Omental fat pad (tissue), 4 donors: ENCODE measurements around the gene CSRP1. TPM values are rescaled to one million over a fixed set of nuclear protein-coding genes. Genes with fewer than 3 reads are reported as not detected.
A peak's percentile ranks its signal among the peaks of the same experiment; 100 is the strongest.

Experiments used
- ATAC-seq: fragments of 150-250 bp; one replicate; pipeline ENCODE4 v1.9.1; 2016; ENCODE audit warnings: mild to moderate bottlenecking, moderate library complexity; ENCODE audit not compliant: low FRiP score
- DNase-seq: peaks from one replicate; pipeline ENCODE4 v3.0.0-alpha.2; 2019; ENCODE audit warnings: low spot score
- CTCF ChIP-seq, 3 donors: fragments of 450-650 bp; IDR thresholded peaks; one replicate each; pipeline ENCODE4 v1.5.1; 2016 to 2017; ENCODE audit warnings: antibody characterized with exemption in 3 of 3, mild to moderate bottlenecking in 3 of 3, moderate library complexity in 2 of 3
- total RNA-seq, 4 donors: library from RNA; depleted of rRNA; stranded (reverse); fragments of >200 nt; gene quantifications; one replicate each; pipeline ENCODE4 v1.1.0, GENCODE V29; 2016

The CSRP1 gene
- total RNA-seq, 4 donors from 2014 or later = 258 to 670 (median 416) TPM

DNA sequence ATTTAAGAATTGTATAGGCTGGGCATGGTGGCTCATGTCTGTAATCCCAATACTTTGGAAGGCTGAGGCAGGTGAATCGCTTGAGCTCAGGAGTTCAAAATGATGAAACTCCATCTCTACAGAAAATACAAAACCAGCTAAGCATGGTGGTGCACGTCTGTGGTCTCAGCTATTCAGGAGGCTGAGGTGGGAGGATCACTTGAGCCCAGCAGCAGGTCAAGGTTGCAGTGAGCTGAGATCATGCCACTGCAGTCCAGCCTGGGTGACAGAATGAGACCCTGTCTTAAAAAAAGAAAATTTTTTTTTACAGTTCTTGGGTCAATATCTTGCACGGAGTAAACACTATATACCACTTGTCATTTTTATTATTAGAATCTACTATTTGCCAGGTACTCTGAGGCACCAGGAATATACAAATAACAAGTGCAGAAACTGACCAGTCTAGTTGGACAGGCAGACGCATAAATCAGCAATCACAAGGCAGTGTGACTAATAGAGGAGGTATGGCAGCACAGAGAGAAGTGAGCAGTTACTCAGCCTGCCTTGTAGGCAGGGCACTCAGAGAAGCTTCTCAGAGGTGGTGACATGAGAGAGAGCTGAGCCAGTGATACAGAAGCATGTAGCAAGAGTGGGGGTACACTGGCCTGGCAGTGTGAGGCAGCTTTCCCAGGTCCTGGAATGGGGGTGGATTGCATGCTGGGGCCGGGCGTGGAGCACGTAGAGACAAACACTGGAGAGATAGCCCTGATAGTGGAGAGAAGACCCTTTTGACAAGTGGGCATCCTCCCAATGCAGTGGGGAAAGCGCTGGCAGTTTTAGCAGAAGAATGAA lies 45.9 kb downstream of the CSRP1 start:
- TF ChIP-seq CTCF (IDR thresholded peaks at IDR 0.05) = no peak
- ATAC-seq (peak; percentile 93), DNase-seq (no peak)

DNA sequence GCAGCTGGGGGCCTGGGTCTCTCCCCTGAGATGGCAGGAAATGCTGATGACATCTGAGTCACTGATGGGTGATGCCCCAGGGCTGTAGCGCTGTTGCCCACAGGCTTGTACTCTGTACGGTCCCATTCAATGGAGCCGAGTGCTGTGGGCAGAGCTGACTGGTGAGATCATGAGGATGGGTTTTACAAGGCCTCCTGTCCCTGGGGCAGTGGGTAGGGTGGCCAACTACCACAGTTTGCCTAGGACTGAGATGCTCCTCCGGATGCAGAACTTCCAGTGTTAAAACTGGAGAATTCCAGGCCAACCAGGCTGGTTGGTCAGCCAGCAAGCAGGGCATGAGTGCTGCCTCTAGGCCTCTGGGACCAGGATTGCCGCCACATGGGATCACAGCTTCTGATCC lies 47.1 kb downstream of the CSRP1 start:
- ATAC-seq = no peak
- TF ChIP-seq CTCF (IDR thresholded peaks at IDR 0.05) = no peak
- DNase-seq = no peak

DNA sequence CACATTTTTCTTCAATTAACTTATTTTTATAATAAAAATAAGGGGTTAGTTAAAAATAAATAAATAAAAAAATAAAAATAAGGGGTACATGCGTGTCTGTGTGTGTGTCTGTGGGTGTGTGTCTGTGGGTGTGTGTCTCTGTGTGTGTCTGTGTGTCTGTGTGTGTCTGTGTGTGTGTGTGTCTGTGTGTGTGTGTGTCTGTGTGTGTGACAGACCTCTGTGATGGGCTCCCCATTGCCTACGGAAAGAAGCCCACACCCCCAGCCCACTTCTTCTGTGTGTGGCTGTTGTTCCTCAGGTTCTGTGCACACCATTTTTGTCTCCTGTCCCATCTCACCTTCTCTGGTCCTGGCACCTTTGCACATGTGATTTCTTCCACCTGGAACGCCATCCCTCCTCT lies 47.9 kb downstream of the CSRP1 start:
- no peak for ATAC-seq
- TF ChIP-seq CTCF (IDR thresholded peaks at IDR 0.05) = no peak
- DNase-seq = no peak

- TF ChIP-seq CTCF (IDR thresholded peaks at IDR 0.05) = no peak
- no peak for DNase-seq
- ATAC-seq = no peak
Measured at GRCh38 chr1:201457508-201457960, 49.4 kb downstream of the CSRP1 start.

DNA sequence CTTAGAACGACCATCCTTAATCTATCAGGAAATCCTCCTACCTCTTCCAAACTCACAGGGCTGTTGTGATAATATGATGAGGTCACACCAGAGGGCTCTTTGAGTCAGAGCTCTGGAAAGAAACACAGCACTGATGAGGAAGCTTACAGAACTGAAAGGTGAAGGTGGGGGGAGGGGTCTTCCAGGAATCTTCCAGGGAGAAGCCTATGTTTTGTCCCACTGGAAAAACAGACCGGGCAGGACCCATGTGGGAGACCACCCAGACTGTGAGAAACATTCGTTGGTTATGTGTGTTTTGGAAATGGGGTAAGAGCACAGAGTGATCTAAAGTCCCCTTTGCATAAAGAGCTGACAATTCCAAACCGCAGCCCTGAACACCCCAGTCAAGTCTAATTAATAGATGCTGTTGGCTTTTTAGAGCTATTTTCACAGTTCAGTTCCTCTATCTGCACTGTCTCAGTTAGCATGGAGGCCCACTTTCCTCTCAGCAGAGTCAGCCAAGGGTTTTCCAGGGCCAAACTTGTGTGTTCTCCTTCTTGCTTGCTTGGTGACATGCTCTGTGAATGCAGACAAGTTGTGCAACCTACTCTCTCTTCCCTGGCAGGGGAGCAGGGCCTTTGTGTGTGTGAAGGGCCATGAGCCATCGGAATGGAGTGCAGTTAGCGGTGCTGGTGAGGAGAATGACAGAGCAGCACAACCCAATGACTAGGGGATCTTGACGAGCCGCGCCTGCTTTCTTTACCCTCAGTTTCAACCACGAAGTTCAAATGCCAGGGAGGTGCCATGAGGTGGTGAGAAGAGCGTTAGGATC lies 50.2 kb downstream of the CSRP1 start:
- no peak for TF ChIP-seq CTCF (IDR thresholded peaks at IDR 0.05)
- ATAC-seq = peak; percentile 25
- no peak for DNase-seq

DNA sequence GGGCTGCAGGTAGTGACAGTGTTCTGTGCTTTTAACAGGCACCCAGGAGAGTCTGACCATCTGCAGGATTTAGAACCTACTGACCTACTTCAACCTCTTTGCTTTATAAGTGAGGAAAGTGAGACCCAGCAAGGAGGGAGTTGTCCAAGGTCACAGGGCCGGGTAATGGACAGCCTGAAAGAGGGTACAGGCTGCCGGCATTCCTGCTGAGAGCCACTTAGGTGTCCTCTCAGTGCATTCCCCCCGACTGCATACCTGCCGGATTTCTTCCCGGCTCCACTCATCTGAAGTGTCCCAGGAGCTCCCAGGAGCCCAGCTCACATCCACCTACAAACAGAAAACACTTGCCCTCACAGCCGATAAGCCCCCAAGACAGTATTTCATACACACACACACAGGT lies 51.8 kb downstream of the CSRP1 start:
- no peak for TF ChIP-seq CTCF (IDR thresholded peaks at IDR 0.05)

More for the DNA sequence above, 51.8 kb downstream of the CSRP1 start:
- ATAC-seq (no peak), DNase-seq (no peak)
